Uterus (tissue), 4 donors: ENCODE measurements around the gene KNL1. TPM values are rescaled to one million over a fixed set of nuclear protein-coding genes. Genes with fewer than 3 reads are reported as not detected.
"Not testable (repeated sequence)": the region's sequence is repeated elsewhere in the genome, so short reads cannot be mapped to it uniquely, and the experiment has no call there.

Experiments used
- DNase-seq, 2 donors: peaks; one replicate each; pipeline ENCODE4 v3.0.0-alpha.2; 2019 to 2020
- H3K27ac ChIP-seq, 2 donors: fragments of 200-600 bp; sonication (generic); 1 replicate in 1 of 2; 2 replicates in 1 of 2; pipeline ENCODE4 v1.5.1; 2016 to 2018
- H3K27me3 ChIP-seq, 2 donors: fragments of 200-600 bp; sonication (generic); one replicate each; pipeline ENCODE4 v1.5.1; 2018 to 2019; ENCODE audit warnings: control low read depth in 1 of 2
- H3K36me3 ChIP-seq, 2 donors: fragments of 200-600 bp; sonication (generic); one replicate each; pipeline ENCODE4 v1.5.1; 2019; ENCODE audit warnings: control low read depth in 1 of 2
- H3K4me1 ChIP-seq, 2 donors: fragments of 200-600 bp; sonication (generic); one replicate each; pipeline ENCODE4 v1.5.1; 2018 to 2019; ENCODE audit warnings: control low read depth in 1 of 2
- H3K4me3 ChIP-seq, 2 donors: fragments of 200-600 bp; sonication (generic); 1 replicate in 1 of 2; 2 replicates in 1 of 2; pipeline ENCODE4 v1.5.1; 2018 to 2019; ENCODE audit warnings: mild to moderate bottlenecking in 1 of 2
- H3K9me3 ChIP-seq, 2 donors: fragments of 200-600 bp; sonication (generic); one replicate each; pipeline ENCODE4 v1.5.1; 2019; ENCODE audit warnings: control low read depth in 1 of 2
- POLR2A ChIP-seq, 2 donors: fragments of 450-650 bp; IDR thresholded peaks; one replicate each; pipeline ENCODE4 v1.6.1; 2016; ENCODE audit warnings: antibody characterized with exemption in 2 of 2, mild to moderate bottlenecking in 1 of 2, moderate library complexity in 1 of 2
- intact Hi-C: fragments of 100-400 bp; cut with DNase I; formaldehyde crosslinking; loops from one replicate; pipeline ENCODE4 v1.15.1; 2023; ENCODE audit warnings: low total_unique reads
- total RNA-seq, 4 donors: library from RNA; depleted of rRNA in 3 of 4; stranded (reverse); fragments of >200 nt in 3 of 4; gene quantifications; one replicate each; pipeline versions ENCODE4 v1.1.0 to v1.2.4, GENCODE V29; 2014 to 2023
- TF ChIP-seq, protein P1 (sequence below), 4 experiments: fragments of 200-600 bp in 2 of 4; fragments of 450-650 bp in 2 of 4; sonication (generic) in 2 of 4; IDR thresholded peaks; one replicate each; pipeline ENCODE4 v1.5.1; 2016 to 2019; ENCODE audit warnings: antibody characterized with exemption in 4 of 4, mild to moderate bottlenecking in 2 of 4, moderate library complexity in 1 of 4
- donor health status: DM: yes; HTN: yes; CAD: no.

KNL1 gene
- total RNA-seq, 4 donors from 2014 or later = 0.26 to 33.5 (median 0.55) TPM; not detected in 1

DNA sequence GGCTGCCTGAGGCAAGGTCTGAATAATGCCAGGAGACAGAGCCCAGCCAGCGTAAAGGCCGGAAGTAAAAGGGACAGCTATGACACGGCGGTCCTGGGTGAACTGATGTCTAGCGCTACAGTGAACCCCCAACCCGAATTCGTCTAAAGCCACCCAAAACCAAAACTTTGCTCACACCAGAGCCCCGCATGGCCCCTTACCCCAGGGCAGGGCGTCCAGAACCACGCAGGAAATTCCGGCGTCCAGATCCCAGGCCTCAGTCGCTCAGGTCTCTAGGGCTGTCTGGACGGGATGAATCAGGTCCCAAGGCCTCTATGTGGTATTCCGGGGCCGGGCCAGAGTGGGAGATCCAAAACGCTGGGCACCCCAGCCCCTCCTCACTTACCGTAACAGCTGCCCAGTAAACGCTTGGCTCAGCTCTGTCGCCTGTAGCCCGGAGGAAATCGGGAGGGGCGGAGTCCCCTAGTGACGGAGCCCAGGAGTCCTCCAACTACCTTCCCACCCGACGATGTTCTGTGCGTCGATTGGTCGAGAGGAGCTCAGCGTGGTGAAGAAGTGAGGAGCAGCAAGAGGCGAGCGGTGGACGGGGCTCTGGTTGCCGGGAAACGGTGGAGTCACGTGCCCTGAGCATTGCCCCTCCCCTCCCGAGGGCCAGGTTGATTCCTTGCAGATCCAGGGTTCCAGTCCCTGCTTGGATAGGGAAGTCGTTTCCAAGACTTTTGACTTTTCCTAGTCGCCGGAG lies 29.3 kb upstream of the KNL1 start, which contains the start of gene CCDC32:
CCDC32 (minus strand) TSS at position 452 of the 742 bp plus-strand sequence. CDS start 2,027 bp downstream, outside the sequence.
- Histone ChIP-seq H3K36me3 (no peaks in the 10 kb centered on the region), H3K9me3 (no peaks in the 10 kb centered on the region), H3K27me3 (no peaks in the 10 kb centered on the region), H3K4me3 (peak within 1 kb of the TSS; percentile 79 to 80), H3K4me1 (no peaks in the 10 kb centered on the region), H3K27ac (peak within 1 kb of the TSS; percentile 90 to 94)
- peak; percentile 67 to 82 for TF ChIP-seq POLR2A (IDR thresholded peaks at IDR 0.05)
- TF ChIP-seq, protein P1, sequence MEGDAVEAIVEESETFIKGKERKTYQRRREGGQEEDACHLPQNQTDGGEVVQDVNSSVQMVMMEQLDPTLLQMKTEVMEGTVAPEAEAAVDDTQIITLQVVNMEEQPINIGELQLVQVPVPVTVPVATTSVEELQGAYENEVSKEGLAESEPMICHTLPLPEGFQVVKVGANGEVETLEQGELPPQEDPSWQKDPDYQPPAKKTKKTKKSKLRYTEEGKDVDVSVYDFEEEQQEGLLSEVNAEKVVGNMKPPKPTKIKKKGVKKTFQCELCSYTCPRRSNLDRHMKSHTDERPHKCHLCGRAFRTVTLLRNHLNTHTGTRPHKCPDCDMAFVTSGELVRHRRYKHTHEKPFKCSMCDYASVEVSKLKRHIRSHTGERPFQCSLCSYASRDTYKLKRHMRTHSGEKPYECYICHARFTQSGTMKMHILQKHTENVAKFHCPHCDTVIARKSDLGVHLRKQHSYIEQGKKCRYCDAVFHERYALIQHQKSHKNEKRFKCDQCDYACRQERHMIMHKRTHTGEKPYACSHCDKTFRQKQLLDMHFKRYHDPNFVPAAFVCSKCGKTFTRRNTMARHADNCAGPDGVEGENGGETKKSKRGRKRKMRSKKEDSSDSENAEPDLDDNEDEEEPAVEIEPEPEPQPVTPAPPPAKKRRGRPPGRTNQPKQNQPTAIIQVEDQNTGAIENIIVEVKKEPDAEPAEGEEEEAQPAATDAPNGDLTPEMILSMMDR (IDR thresholded peaks at IDR 0.05) = no peak
- peak; percentile 95 to 97 for DNase-seq
- intact Hi-C loops = no loop called here

DNA sequence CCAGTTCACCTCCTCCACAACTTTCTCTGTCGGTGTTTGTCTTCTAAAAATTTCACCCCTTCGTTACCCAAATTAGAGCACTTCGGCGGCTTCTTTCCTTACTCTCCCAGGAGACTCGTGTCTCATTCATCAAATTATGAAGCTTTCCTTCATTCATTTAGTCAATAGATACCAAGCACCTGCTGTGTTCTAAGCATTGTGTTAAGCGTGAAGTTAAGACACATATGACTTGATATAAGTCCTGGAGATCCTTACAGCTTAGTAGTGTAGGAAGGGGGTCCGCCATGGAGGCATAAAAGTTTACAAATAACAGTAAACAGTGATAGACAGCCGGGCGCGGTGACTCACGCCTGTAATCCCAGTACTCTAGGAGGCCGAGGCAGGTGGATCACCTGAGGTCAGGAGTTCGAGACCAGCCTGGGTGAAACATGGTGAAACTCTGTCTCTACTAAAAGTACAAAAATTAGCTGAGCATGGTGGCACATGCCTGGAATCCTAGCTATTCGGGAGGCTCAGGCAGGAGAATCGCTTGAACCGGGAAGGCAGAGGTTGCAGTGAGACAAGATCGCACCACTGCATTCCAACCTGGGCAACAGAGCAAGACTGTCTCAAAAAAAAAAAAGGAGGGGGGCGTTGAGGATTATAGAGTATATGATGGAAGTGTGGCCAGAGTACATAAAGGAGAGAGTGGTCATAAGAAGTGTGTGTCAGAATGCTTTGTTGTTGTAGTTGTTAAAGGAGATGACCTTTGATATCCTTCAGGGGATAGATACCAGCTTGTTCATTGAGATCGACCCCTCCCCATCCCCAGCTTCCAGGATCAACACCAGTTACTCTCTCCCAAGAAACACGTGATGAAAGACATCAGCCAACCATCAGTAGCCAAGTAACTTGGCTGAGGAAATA lies 28.5 kb upstream of the KNL1 start:
- no peak for DNase-seq
- no peaks in the 10 kb centered on the region for H3K9me3 ChIP-seq
- TF ChIP-seq POLR2A (IDR thresholded peaks at IDR 0.05) = no peak
- H3K27ac ChIP-seq = peak overlapping the region; percentile 72 to 77
- H3K4me3 ChIP-seq = peak overlapping the region; percentile 79 to 80
- peaks cover 0 to 4% of the 10 kb centered on the region in 2 donors for H3K4me1 ChIP-seq
- no peaks in the 10 kb centered on the region for H3K36me3 ChIP-seq
- intact Hi-C loops = no loop called here
- H3K27me3 ChIP-seq = no peaks in the 10 kb centered on the region

DNA sequence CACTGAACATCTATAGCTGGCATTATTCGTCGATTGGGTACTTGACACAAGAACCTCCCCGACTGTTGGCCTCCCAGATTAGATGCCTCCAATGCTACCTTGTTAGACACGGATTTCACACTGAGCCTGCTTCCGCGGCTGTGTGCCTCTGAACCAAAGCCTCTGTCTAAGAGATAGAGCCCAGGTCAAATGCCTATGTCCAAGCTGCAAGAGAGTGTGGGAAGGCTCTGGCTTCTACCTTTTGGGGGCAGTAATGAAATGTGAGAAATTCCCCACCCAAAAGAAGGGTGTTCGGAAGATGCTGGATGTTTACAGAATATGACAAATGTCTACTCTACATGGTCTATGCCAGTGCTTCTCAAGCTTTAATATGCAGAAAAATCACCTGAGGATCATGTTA lies 26.9 kb upstream of the KNL1 start:
- intact Hi-C loops = no loop called here
- peaks cover 0 to 4% of the 10 kb centered on the region in 2 donors for H3K4me1 ChIP-seq

DNA sequence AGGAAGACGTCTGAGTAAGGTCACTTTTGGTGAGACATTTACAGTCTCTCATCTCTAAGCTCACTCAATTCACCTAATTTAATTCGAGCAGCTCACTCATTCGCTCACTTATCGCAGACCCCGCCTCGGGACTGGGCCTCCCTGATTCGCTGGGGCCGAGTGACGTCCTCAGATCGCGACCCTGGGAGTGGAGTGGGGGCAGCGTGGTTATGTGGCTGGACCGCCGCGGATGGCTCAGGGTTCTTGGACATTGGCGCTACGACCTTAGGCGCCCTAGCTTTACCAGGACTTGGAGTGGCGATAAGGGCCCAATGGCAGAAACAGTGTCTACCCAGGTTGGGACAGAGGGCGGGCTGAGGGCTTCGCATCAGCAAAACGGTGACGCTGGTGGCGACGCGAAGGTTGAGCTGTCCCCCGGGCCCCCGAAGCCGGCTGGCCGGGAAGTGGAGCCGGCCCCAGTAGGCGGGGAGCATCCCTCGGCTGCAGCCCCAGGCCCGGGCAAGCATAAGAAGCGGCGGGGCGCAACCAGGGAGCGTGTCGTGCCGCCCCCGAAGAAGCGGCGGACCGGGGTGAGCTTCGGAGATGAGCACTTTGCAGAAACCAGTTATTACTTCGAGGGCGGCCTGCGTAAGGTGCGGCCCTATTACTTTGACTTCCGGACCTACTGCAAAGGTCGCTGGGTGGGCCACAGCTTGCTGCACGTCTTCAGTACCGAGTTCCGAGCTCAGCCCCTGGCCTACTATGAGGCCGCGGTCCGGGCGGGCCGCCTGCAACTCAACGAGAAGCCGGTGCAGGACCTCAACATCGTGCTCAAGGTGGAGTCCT lies 24.7 kb upstream of the KNL1 start, which contains the start of gene RPUSD2:
RPUSD2 (plus strand) TSS at position 171 of the 825 bp plus-strand sequence; CDS start at position 210, 39 bp downstream.
- Histone ChIP-seq H3K27me3 (no peaks in the 10 kb centered on the region), H3K4me1 (peaks cover 0 to 4% of the 10 kb centered on the region in 2 donors), H3K36me3 (no peaks in the 10 kb centered on the region), H3K27ac (peak within 1 kb of the TSS; percentile 55 to 83), H3K4me3 (peak within 1 kb of the TSS; percentile 69 to 81), H3K9me3 (no peaks in the 10 kb centered on the region)
- peak; percentile 91 to 93 for DNase-seq
- TF ChIP-seq, protein P1 (IDR thresholded peaks at IDR 0.05) = peak in 1 of 4 experiments; percentile 3
- TF ChIP-seq POLR2A (IDR thresholded peaks at IDR 0.05) = peak; percentile 36 to 76
- intact Hi-C loops = no loop called here

More for the DNA sequence above, 26.9 kb upstream of the KNL1 start:
- no peak overlapping the region for H3K4me3 ChIP-seq
- H3K36me3 ChIP-seq = no peaks in the 10 kb centered on the region
- no peaks in the 10 kb centered on the region for H3K9me3 ChIP-seq
- H3K27ac ChIP-seq = no peak overlapping the region
- no peak for DNase-seq
- H3K27me3 ChIP-seq = no peaks in the 10 kb centered on the region
- TF ChIP-seq POLR2A (IDR thresholded peaks at IDR 0.05) = no peak
- TF ChIP-seq, protein P1 (IDR thresholded peaks at IDR 0.05) = no peak

DNA sequence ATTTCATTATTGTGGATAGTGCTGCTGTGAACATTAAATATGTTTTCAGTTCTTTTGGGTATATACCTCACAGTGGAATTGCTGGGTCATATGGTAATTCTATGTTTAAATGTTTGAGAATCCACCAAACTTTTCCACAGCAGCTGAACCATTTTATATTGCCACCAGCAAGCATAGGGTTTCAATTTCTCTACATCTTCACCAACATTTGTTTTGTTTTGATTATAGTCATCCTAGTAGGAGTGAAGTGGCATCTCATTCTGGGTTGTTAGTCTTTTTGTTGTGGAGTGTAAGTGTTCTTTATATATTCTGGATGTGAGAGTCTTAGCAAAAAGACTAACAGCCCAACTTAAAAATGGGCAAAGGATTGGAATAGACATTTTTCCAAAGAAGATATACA lies 18.9 kb upstream of the KNL1 start:
- Histone ChIP-seq H3K36me3 (no peaks in the 10 kb centered on the region), H3K4me3 (no peak overlapping the region), H3K27me3 (no peaks in the 10 kb centered on the region), H3K27ac (no peak overlapping the region), H3K4me1 (peaks cover 0 to 4% of the 10 kb centered on the region in 2 donors), H3K9me3 (no peaks in the 10 kb centered on the region)
- TF ChIP-seq POLR2A (IDR thresholded peaks at IDR 0.05) = no peak
- TF ChIP-seq, protein P1 (IDR thresholded peaks at IDR 0.05) = no peak
- DNase-seq = no peak
- intact Hi-C loops = no loop called here

DNA sequence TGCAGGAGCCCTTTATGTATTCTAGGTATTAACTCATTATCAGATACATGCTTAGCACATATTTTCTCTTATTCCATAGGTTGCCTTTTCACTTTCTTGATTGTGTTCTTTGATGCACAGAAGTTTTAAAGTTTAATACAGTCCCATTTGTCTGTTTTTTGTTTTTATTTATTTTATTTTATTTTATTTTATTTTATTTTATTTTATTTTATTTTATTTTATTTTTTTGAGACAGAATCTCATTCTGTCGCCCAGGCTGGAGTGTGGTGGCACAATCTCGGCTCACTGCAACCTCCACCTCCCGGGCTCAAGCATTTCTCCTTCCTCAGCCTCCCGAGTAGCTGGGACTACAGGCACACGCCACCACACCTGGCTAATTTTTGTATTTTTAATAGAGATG lies 17.1 kb upstream of the KNL1 start:
- DNase-seq, intact Hi-C loops, H3K4me3 ChIP-seq, H3K4me1 ChIP-seq, H3K27ac ChIP-seq, H3K27me3 ChIP-seq, H3K36me3 ChIP-seq, H3K9me3 ChIP-seq: not testable (repeated sequence)
